Astrocyte (in vitro differentiated cells and primary cell): Measurements from ENCODE around the gene CACNA1D. TPM values are rescaled to one million over a fixed set of nuclear protein-coding genes. Genes with fewer than 3 reads are reported as not detected.

Experiments used
- DNase-seq: peaks from one replicate; pipeline ENCODE4 v3.0.0-alpha.2; 2010; ENCODE audit warnings: low read depth
- FAIRE-seq: peaks from 2 replicates; lab custom pipeline; 2011; peaks lifted over from hg19 to GRCh38; lab: Jason Lieb, UNC
- H2AFZ ChIP-seq: 2 replicates; pipeline ENCODE4 v1.6.0; 2012; ENCODE audit warnings: low read depth, low read length, inconsistent platforms
- H3K27ac ChIP-seq: 2 replicates; pipeline ENCODE4 v1.5.1; 2011; ENCODE audit warnings: low read depth, low read length, inconsistent platforms
- H3K27me3 ChIP-seq: 2 replicates; pipeline ENCODE4 v1.6.0; 2011; ENCODE audit warnings: low read length, inconsistent platforms; ENCODE audit not compliant: insufficient read depth
- H3K36me3 ChIP-seq: 2 replicates; pipeline ENCODE4 v1.5.1; 2011; ENCODE audit warnings: low read length, inconsistent platforms; ENCODE audit not compliant: insufficient read depth
- H3K4me1 ChIP-seq: 2 replicates; pipeline ENCODE4 v1.5.1; 2011; ENCODE audit warnings: low read length, inconsistent platforms; ENCODE audit not compliant: insufficient read depth
- H3K4me2 ChIP-seq: 2 replicates; pipeline ENCODE4 v1.6.0; 2012; ENCODE audit warnings: low read length, inconsistent platforms
- H3K4me3 ChIP-seq: 2 replicates; pipeline ENCODE4 v1.5.1; 2011; ENCODE audit warnings: low read depth, mild to moderate bottlenecking, low read length, inconsistent platforms; ENCODE audit not compliant: insufficient read depth
- H3K79me2 ChIP-seq: 2 replicates; pipeline ENCODE4 v1.6.0; 2012; ENCODE audit warnings: mild to moderate bottlenecking, low read length, inconsistent platforms; ENCODE audit not compliant: insufficient read depth
- H3K9ac ChIP-seq: 2 replicates; pipeline ENCODE4 v1.6.0; 2012; ENCODE audit warnings: mild to moderate bottlenecking, low read length, inconsistent platforms
- H3K9me3 ChIP-seq: 2 replicates; pipeline ENCODE4 v1.5.1; 2012; ENCODE audit warnings: low read depth, mild to moderate bottlenecking, low read length, inconsistent platforms; ENCODE audit not compliant: insufficient read depth
- H4K20me1 ChIP-seq: 2 replicates; pipeline ENCODE4 v1.6.0; 2012; ENCODE audit warnings: low read length, inconsistent platforms; ENCODE audit not compliant: insufficient read depth
- H3K27ac Mint-ChIP-seq: one replicate; pipeline ENCODE4 v1.8.0; 2021; ENCODE audit warnings: mild to moderate bottlenecking, mixed read lengths; ENCODE audit not compliant: unreplicated experiment
- H3K27me3 Mint-ChIP-seq: one replicate; pipeline ENCODE4 v1.8.0; 2021; ENCODE audit warnings: low read depth, mixed read lengths; ENCODE audit not compliant: unreplicated experiment
- H3K36me3 Mint-ChIP-seq: one replicate; pipeline ENCODE4 v1.8.0; 2021; ENCODE audit warnings: low read depth, mixed read lengths; ENCODE audit not compliant: unreplicated experiment
- H3K4me1 Mint-ChIP-seq: one replicate; pipeline ENCODE4 v1.8.0; 2021; ENCODE audit warnings: low read depth, mixed read lengths; ENCODE audit not compliant: unreplicated experiment
- H3K4me3 Mint-ChIP-seq: one replicate; pipeline ENCODE4 v1.8.0; 2021; ENCODE audit warnings: mild to moderate bottlenecking, moderate library complexity, mixed read lengths; ENCODE audit not compliant: unreplicated experiment
- H3K9me3 Mint-ChIP-seq: one replicate; pipeline ENCODE4 v1.8.0; 2021; ENCODE audit warnings: mild to moderate bottlenecking, mixed read lengths; ENCODE audit not compliant: unreplicated experiment
- CTCF ChIP-seq: IDR thresholded peaks from 2 replicates; pipeline ENCODE4 v1.5.1; 2011; ENCODE audit warnings: low read depth, mild to moderate bottlenecking, inconsistent platforms, low read length, moderate library complexity; ENCODE audit not compliant: insufficient read depth
- EZH2 ChIP-seq: IDR thresholded peaks from 2 replicates; pipeline ENCODE4 v1.6.1; 2012; ENCODE audit warnings: mild to moderate bottlenecking, low read length, inconsistent platforms; ENCODE audit not compliant: insufficient read depth
- total RNA-seq: library from RNA; stranded (reverse); gene quantifications from 2 replicates; pipeline ENCODE4 v1.2.1, GENCODE V29; 2021

Gene CACNA1D
- total RNA-seq, 1 donor from 2014 or later, result 0.41 TPM

- no peak overlapping the region for H3K27ac ChIP-seq
- Mint-ChIP-seq H3K9me3 (no peaks in the 10 kb centered on the region), H3K36me3 (no peaks in the 10 kb centered on the region), H3K4me1 (no peaks in the 10 kb centered on the region), H3K27me3 (peaks cover 10% of the 10 kb centered on the region), H3K27ac (no peak overlapping the region), H3K4me3 (no peak overlapping the region)
- no peak overlapping the region for H3K4me3 ChIP-seq
- H4K20me1 ChIP-seq, result no peaks in the 10 kb centered on the region
- no peak overlapping the region for H3K4me2 ChIP-seq
- no peaks in the 10 kb centered on the region for H3K27me3 ChIP-seq
- TF ChIP-seq CTCF (no peak), EZH2 (no peak)
- no peaks in the 10 kb centered on the region for H3K9me3 ChIP-seq
- H3K9ac ChIP-seq, result no peak overlapping the region
- DNase-seq, result peak; percentile 2
- H3K36me3 ChIP-seq, result no peaks in the 10 kb centered on the region
- H2AFZ ChIP-seq, result no peak overlapping the region
- no peaks in the 10 kb centered on the region for H3K4me1 ChIP-seq
- no peak for FAIRE-seq
- H3K79me2 ChIP-seq, result no peaks in the 10 kb centered on the region
Measured at GRCh38 chr3:53525765-53526703, 31.6 kb downstream of the CACNA1D start.

DNA sequence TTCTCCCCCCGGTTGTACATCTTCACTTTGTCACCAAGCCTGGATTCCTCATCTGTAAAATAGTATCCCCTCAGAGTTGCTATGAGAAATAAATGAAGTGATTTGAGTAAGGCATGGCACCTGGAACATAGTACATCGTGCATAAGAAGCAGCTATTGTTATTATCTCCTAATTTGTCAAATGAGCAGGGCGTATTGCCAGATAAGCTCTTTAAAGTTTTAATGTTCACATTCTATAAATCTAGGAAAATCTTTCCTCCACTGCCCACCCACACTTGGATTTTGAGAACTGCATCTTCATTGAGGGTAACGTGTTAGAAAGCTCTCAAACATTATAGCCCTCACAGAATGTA lies 32.3 kb downstream of the CACNA1D start:
- Histone ChIP-seq H3K79me2 (no peaks in the 10 kb centered on the region), H4K20me1 (no peaks in the 10 kb centered on the region), H3K9ac (no peak overlapping the region), H3K27ac (no peak overlapping the region), H3K36me3 (no peaks in the 10 kb centered on the region), H3K4me3 (no peak overlapping the region), H3K27me3 (no peaks in the 10 kb centered on the region), H3K4me2 (no peak overlapping the region), H3K4me1 (no peaks in the 10 kb centered on the region), H3K9me3 (no peaks in the 10 kb centered on the region), H2AFZ (no peak overlapping the region)
- DNase-seq, result no peak
- TF ChIP-seq EZH2 (no peak), CTCF (no peak)
- Mint-ChIP-seq H3K27me3 (peaks cover 12% of the 10 kb centered on the region), H3K4me1 (no peaks in the 10 kb centered on the region), H3K27ac (no peak overlapping the region), H3K4me3 (no peak overlapping the region), H3K9me3 (no peaks in the 10 kb centered on the region), H3K36me3 (no peaks in the 10 kb centered on the region)
- FAIRE-seq, result no peak

GRCh38 chr3:53530205-53530604 lies 35.8 kb downstream of the CACNA1D start:
- H3K9me3 ChIP-seq, result no peaks in the 10 kb centered on the region

More at GRCh38 chr3:53530205-53530604, 35.8 kb downstream of the CACNA1D start:
- no peak overlapping the region for H3K4me3 ChIP-seq
- H3K27ac ChIP-seq, result no peak overlapping the region
- Mint-ChIP-seq H3K27ac (no peak overlapping the region), H3K4me1 (no peaks in the 10 kb centered on the region), H3K36me3 (no peaks in the 10 kb centered on the region), H3K27me3 (peaks cover 18% of the 10 kb centered on the region), H3K9me3 (no peaks in the 10 kb centered on the region), H3K4me3 (no peak overlapping the region)
- DNase-seq (no peak), FAIRE-seq (no peak)
- no peak for TF ChIP-seq CTCF
- no peak for TF ChIP-seq EZH2
- H3K36me3 ChIP-seq, result no peaks in the 10 kb centered on the region
- no peaks in the 10 kb centered on the region for H3K79me2 ChIP-seq
- H3K4me1 ChIP-seq, result no peaks in the 10 kb centered on the region
- no peak overlapping the region for H3K4me2 ChIP-seq
- H3K9ac ChIP-seq, result no peak overlapping the region
- H3K27me3 ChIP-seq, result peaks cover 3% of the 10 kb centered on the region
- H2AFZ ChIP-seq, result no peak overlapping the region
- H4K20me1 ChIP-seq, result no peaks in the 10 kb centered on the region
